ENCODE measurements around the gene ZNF526.
"Not testable (repeated sequence)": the region's sequence is repeated elsewhere in the genome, so short reads cannot be mapped to it uniquely, and the experiment has no call there.

Gene ZNF526

DNA sequence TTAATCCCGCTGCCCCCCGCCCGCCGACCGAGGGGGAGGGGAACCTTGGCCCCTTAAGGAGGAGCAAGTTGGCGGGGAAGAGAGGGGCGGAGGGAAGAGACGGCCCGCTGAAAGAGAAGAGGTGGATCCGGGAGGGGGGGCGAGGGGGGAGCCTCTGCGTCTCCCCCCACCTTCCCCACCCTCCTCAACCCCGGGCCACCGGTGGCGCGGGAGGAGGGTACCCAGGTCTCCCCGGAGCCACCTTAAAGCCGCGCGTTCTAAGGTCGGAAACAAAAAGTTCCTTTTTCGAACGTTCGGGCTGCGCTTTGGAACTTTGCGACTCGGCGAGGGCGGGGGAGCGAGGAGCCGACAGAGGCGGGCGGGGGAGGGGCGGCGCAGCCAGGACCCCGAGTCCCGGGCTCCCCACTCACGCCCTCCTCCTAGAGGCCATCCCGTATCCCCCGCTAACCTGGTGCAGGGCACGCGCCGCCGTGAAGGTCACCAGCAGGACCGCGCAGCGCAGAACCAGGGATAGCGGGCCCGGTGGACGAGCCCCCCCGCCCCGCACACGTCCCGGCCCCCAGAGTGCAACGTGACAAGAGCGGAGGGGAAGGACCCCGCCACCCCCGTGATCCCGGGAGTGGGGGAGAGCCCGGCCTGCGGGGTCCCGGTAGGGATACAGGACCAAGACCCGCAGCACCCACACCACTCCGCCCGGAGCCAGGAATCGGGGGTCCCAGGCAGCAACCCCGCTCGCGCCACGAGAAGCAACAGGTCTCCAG lies 34.2 kb downstream of the ZNF526 start:
- DNase-seq (ENCODE audit: low read depth) = peak; percentile 41
- peak overlapping the region; percentile 89 for H3K4me3 ChIP-seq (ENCODE audit: control insufficient read depth, low read depth, low read length)
- TF ChIP-seq, protein P1, sequence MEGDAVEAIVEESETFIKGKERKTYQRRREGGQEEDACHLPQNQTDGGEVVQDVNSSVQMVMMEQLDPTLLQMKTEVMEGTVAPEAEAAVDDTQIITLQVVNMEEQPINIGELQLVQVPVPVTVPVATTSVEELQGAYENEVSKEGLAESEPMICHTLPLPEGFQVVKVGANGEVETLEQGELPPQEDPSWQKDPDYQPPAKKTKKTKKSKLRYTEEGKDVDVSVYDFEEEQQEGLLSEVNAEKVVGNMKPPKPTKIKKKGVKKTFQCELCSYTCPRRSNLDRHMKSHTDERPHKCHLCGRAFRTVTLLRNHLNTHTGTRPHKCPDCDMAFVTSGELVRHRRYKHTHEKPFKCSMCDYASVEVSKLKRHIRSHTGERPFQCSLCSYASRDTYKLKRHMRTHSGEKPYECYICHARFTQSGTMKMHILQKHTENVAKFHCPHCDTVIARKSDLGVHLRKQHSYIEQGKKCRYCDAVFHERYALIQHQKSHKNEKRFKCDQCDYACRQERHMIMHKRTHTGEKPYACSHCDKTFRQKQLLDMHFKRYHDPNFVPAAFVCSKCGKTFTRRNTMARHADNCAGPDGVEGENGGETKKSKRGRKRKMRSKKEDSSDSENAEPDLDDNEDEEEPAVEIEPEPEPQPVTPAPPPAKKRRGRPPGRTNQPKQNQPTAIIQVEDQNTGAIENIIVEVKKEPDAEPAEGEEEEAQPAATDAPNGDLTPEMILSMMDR (conservative IDR thresholded peaks at IDR 0.05; ENCODE audit: control insufficient read depth, insufficient read depth, low read depth, low read length) = no peak

DNA sequence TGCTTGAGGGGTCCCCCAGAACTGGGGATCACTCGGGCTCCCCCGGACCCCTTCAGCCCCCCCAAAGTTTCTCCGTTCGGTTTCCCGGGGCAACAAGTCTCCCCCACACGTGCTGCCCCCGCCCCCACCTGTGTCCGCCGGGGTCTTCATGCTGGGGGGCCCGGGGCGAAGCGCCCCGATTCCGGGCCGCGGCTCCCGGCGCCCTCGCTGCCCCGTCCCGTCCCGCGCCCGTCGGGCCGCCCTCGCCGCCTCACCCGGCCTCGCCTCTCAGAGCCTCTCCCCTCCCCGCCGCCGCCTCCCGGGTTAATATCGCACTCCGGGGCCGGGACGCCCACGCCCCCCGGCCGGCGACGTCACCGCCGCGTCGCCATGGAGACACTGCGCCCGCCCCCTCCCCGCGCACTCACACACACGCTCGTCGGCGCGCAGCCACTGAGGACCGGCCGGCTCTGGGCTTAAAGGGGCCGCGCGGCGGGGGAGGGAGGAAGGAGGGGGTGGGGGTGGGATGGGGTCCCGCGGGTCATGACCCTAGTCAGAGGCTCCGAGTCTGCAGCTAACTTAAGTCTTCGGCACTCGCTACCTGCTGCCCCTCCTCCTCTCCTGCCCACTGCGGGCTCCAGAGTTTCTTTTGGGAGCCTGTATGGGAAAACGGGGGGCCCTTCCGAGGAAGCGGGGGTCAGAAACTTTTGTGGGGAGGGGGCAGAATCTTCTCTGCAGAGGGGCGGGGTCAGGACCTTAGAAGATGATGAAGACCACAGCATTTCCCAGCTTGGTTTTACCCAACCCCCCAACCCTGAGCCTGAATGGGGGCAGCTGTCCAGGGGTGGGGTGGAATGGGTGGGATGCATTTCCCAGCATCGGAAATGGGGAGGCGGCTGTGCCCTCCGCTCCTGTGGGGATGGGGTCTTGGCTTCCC lies 35.0 kb downstream of the ZNF526 start, which contains the start of gene ERF:
TSS of gene ERF (minus strand) at position 279 of the 916 bp plus-strand sequence. CDS start at position 150, 129 bp downstream.
- TF ChIP-seq, protein P1 (conservative IDR thresholded peaks at IDR 0.05; ENCODE audit: control insufficient read depth, insufficient read depth, low read depth, low read length) = no peak
- DNase-seq (ENCODE audit: low read depth) = peak; percentile 79
- H3K4me3 ChIP-seq (ENCODE audit: control insufficient read depth, low read depth, low read length) = peak within 1 kb of the TSS; percentile 89

DNA sequence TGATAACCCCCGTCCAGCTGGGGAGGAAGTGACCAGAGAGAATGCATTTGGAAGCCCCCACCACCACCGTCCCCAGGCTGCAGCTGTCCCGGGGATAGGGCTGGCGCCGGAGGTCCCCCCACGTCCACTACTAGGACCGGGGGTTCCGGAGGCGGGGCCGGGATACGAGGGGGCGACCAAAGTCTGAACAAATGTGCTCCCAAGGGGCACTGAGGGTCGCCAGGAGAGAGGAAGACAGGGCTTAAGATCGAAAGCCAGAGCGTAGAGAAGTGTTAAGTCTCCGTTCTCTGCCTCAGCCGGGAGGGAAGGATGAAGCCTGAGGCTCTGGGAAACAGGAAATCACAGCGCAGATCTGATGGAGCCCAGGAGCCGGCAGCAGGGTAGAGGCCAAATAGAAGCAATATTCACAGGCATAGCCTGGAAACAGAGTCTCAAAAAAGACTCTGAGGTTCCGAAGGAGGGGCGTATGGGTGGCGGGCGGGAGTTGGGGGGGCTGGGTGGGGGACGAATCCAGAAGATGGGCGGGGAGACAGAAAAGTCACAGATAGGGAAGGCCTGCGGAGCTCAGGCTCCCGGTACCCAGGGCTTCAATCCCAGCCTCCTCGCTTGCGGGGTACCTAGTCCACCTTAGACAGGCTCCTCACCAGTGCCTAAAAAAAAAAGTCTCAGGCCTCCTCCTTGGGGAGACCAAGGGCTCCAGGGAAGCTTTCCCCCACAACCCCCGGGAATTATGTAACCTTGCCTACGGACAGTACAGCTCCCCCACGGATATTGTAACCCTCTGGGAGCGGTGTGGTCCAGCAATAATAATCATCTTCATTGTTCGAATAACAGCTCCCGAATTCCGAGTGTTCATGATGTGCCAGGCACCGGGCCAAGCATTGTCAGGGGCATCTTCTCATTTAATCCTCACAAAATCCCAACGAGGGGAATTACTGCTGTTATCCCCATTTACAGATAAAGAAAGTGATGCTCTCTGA lies 35.9 kb downstream of the ZNF526 start:
- peak; percentile 44 for DNase-seq (ENCODE audit: low read depth)
- H3K4me3 ChIP-seq (ENCODE audit: control insufficient read depth, low read depth, low read length) = peak overlapping the region; percentile 57
- TF ChIP-seq, protein P1 (conservative IDR thresholded peaks at IDR 0.05; ENCODE audit: control insufficient read depth, insufficient read depth, low read depth, low read length) = no peak

DNA sequence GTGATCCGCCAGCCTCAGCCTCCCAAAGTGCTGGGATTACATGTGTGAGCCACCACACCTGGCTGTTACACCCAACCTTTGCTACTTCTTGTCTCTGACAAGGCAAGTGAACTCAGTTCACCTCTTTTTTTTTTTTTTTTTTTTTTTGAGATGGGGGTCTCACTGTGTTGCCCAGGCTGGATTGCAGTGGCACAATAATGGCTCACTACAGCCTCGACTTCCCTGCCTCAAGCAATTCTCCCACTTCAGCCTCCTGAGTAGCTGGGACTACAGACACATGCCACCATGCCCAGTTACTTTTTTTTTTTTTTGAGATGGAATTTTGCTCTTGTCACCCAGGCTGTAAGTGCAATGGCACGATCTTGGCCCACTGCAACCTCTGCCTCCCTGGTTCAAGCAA lies 37.7 kb downstream of the ZNF526 start:
- not testable (repeated sequence) for DNase-seq (ENCODE audit: low read depth); H3K4me3 ChIP-seq (ENCODE audit: control insufficient read depth, low read depth, low read length)

GRCh38 chr19:42261763-42262162 lies 41.7 kb downstream of the ZNF526 start:
- no peak for DNase-seq (ENCODE audit: low read depth)
- TF ChIP-seq, protein P1 (conservative IDR thresholded peaks at IDR 0.05; ENCODE audit: control insufficient read depth, insufficient read depth, low read depth, low read length) = no peak
- no peak overlapping the region for H3K4me3 ChIP-seq (ENCODE audit: control insufficient read depth, low read depth, low read length)

- not testable (repeated sequence) for DNase-seq (ENCODE audit: low read depth); H3K4me3 ChIP-seq (ENCODE audit: control insufficient read depth, low read depth, low read length)
Observed at GRCh38 chr19:42266105-42266504, 46.0 kb downstream of the ZNF526 start.

GRCh38 chr19:42266928-42267603 lies 47.0 kb downstream of the ZNF526 start:
- not testable (repeated sequence) for DNase-seq (ENCODE audit: low read depth); H3K4me3 ChIP-seq (ENCODE audit: control insufficient read depth, low read depth, low read length)

All from fibroblast of mammary gland (primary cell).